Endothelial cell of umbilical vein (primary cell): ENCODE results near the gene SASH3. TPM values are rescaled to one million over a fixed set of nuclear protein-coding genes. Genes with fewer than 3 reads are reported as not detected.

Source experiments
- BruUV-seq: library from RNA; stranded (reverse); fragments of 400-500 nt; replicated peaks from 2 replicates; lab custom pipeline; 2021; lab: Mats Ljungman, UMichigan
- CTCF ChIA-PET: fragments of 300-600, 350-600 bp; sonication (Branson Sonifier 250); formaldehyde crosslinking; loops from one replicate; lab custom pipeline; 2021; ENCODE audit warnings: antibody characterized with exemption, inconsistent platforms; lab: Charles Lee
- POLR2A ChIA-PET: fragments of 300-600, 350-600 bp; sonication (Branson Sonifier 250); formaldehyde crosslinking; loops from one replicate; lab custom pipeline; 2021; ENCODE audit warnings: antibody characterized with exemption, inconsistent platforms; lab: Charles Lee
- DNase-seq: peaks from one replicate; pipeline ENCODE4 v3.0.0-alpha.2; 2011; ENCODE audit warnings: low read depth, low spot score
- FAIRE-seq: peaks from 2 replicates; lab custom pipeline; 2011; peaks lifted over from hg19 to GRCh38; lab: Jason Lieb, UNC
- H2AFZ ChIP-seq: 2 replicates; pipeline ENCODE4 v1.6.0; 2012; ENCODE audit warnings: low read depth, low read length, control low read depth, inconsistent platforms
- H3K27ac ChIP-seq: 2 replicates; pipeline ENCODE4 v1.5.1; 2011; ENCODE audit warnings: low read depth, mild to moderate bottlenecking, control low read depth, low read length, moderate library complexity; ENCODE audit not compliant: insufficient read depth
- H3K27me3 ChIP-seq, 2 experiments: 2 replicates each; pipeline versions ENCODE4 v1.6.0 to v1.6.1; 2011; ENCODE audit warnings: low read length in 2 of 2, mixed read lengths in 1 of 2; ENCODE audit not compliant: control insufficient read depth in 2 of 2, insufficient read depth in 2 of 2
- H3K36me3 ChIP-seq, 2 experiments: 2 replicates in 1 of 2; 3 replicates in 1 of 2; pipeline ENCODE4 v1.5.1; 2011; ENCODE audit warnings: low read length in 2 of 2, mild to moderate bottlenecking in 1 of 2, moderate library complexity in 1 of 2; ENCODE audit not compliant: control insufficient read depth in 2 of 2, insufficient read depth in 2 of 2; ENCODE audit errors: extremely low read depth in 1 of 2
- H3K4me1 ChIP-seq: 3 replicates; pipeline ENCODE4 v1.5.1; 2011; ENCODE audit warnings: mild to moderate bottlenecking, low read length; ENCODE audit not compliant: control insufficient read depth, insufficient read depth; ENCODE audit errors: extremely low read depth
- H3K4me2 ChIP-seq: 2 replicates; pipeline ENCODE4 v1.6.1; 2011; ENCODE audit warnings: low read length, control low read depth, mixed read lengths; ENCODE audit not compliant: insufficient read depth
- H3K4me3 ChIP-seq, 3 experiments: fragments of 200-600 bp in 1 of 3; sonication (generic), shearing (Covaris generic) in 1 of 3; replicated peaks in 1 of 3; 2 replicates each; pipeline ENCODE4 v1.5.1; 2011 to 2016; ENCODE audit warnings: control low read depth in 3 of 3, low read length in 3 of 3, mild to moderate bottlenecking in 2 of 3, inconsistent platforms in 1 of 3, low read depth in 1 of 3, moderate library complexity in 1 of 3; ENCODE audit not compliant: insufficient read depth in 1 of 3
- H3K79me2 ChIP-seq: 2 replicates; pipeline ENCODE4 v1.6.0; 2012; ENCODE audit warnings: low read length, inconsistent platforms; ENCODE audit not compliant: control insufficient read depth, insufficient read depth
- H3K9ac ChIP-seq: replicated peaks from 2 replicates; pipeline ENCODE3; 2011; ENCODE audit warnings: low read length, control low read depth; ENCODE audit not compliant: insufficient read depth; ENCODE audit errors: extremely low read depth
- H3K9me1 ChIP-seq: replicated peaks from 3 replicates; pipeline ENCODE4 v1.6.0; 2011; ENCODE audit warnings: mild to moderate bottlenecking, low read length; ENCODE audit not compliant: control insufficient read depth, insufficient read depth; ENCODE audit errors: extremely low read depth
- H3K9me3 ChIP-seq: replicated peaks from 2 replicates; pipeline ENCODE4 v1.5.1; 2012; ENCODE audit warnings: low read length, inconsistent platforms; ENCODE audit not compliant: control insufficient read depth, insufficient read depth
- H4K20me1 ChIP-seq: replicated peaks from 2 replicates; pipeline ENCODE3; 2011; ENCODE audit warnings: mild to moderate bottlenecking, low read length; ENCODE audit not compliant: control insufficient read depth, insufficient read depth; ENCODE audit errors: extremely low read depth
- FOS ChIP-seq: IDR thresholded peaks from 2 replicates; pipeline ENCODE4 v1.6.1; 2011; ENCODE audit warnings: mild to moderate bottlenecking, low read length, moderate library complexity, borderline replicate concordance; ENCODE audit not compliant: insufficient read depth
- GATA2 ChIP-seq: IDR thresholded peaks from 2 replicates; pipeline ENCODE4 v1.7.0; 2011; ENCODE audit warnings: low read depth, mild to moderate bottlenecking, moderate library complexity, mixed read lengths, low read length; ENCODE audit not compliant: insufficient read length, insufficient read depth
- JUN ChIP-seq: IDR thresholded peaks from 2 replicates; pipeline ENCODE4 v1.6.1; 2011; ENCODE audit warnings: borderline replicate concordance, low read depth; ENCODE audit not compliant: insufficient read length, insufficient read depth
- MAX ChIP-seq: IDR thresholded peaks from 2 replicates; pipeline ENCODE4 v1.6.1; 2011; ENCODE audit not compliant: insufficient read depth, insufficient read length
- POLR2A ChIP-seq: IDR thresholded peaks from 2 replicates; pipeline ENCODE4 v1.6.1; 2012; ENCODE audit warnings: low read depth, mild to moderate bottlenecking, control low read depth, low read length
- POLR2AphosphoS5 ChIP-seq: IDR thresholded peaks from 2 replicates; pipeline ENCODE4 v1.6.1; 2012; ENCODE audit warnings: low read depth, mild to moderate bottlenecking, control low read depth, low read length, moderate library complexity; ENCODE audit not compliant: insufficient read depth
- dilution Hi-C: fragments of 300-500 bp; cut with MboI; formaldehyde crosslinking; loops from one replicate; pipeline ENCODE4 v1.15.0; 2019; ENCODE audit warnings: low sequenced_read_pairs; ENCODE audit not compliant: extremely low pct_ligation_motif_present
- intact Hi-C: fragments of 100-400 bp; cut with micrococcal nuclease; formaldehyde crosslinking; loops from one replicate; pipeline ENCODE4 v1.10.0; 2022
- polyA plus RNA-seq, 4 experiments: library from polyadenylated mRNA; depleted of rRNA in 3 of 4; stranded (reverse) in 3 of 4; unstranded in 1 of 4; fragments of >200 nt; gene quantifications; 2 replicates each; pipeline versions ENCODE4 v1.2.1 to v1.2.3, GENCODE V29; 2011 to 2012; ENCODE audit warnings: missing spikeins in 1 of 4
- total RNA-seq: library from RNA; stranded (reverse); gene quantifications from 2 replicates; pipeline ENCODE4 v1.2.3, GENCODE V29; 2021
- TF ChIP-seq, protein P1 (sequence below), 2 donors: IDR thresholded peaks; 1 replicate in 1 of 2; 2 replicates in 1 of 2; pipeline ENCODE4 v1.5.1; 2011; ENCODE audit warnings: low read length in 2 of 2, mild to moderate bottlenecking in 2 of 2, moderate library complexity in 2 of 2, control low read depth in 1 of 2, inconsistent platforms in 1 of 2, low read depth in 1 of 2; ENCODE audit not compliant: insufficient read depth in 1 of 2; ENCODE audit errors: extremely low read depth in 1 of 2

SASH3 gene
- total and polyA plus RNA-seq, 2 donors (not counting 3 experiments of a cell fraction or from before 2014, with no cell fraction given), result not detected

DNA sequence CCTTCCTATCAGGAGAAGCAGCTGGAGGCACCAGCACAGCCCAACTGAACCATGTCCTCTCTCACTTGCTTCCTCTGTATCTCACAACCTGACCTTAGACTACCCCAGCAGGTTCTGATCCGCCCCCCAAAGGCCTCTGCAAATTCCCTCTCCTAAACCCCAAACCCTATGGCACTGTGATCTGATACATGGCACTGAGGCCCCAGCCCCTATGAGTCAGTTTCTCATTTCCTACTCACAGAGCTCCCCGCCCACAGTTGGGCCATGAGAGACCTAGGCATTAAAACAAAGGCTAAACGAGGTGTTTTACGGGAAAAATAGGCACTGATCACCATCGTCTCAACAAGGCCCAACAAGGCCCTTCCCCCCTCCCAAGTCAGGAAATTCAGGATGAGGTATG, 19.1 kb downstream of the SASH3 start:
- TF ChIP-seq POLR2AphosphoS5 (no peak), POLR2A (no peak), JUN (no peak), GATA2 (no peak), FOS (no peak), MAX (no peak)
- TF ChIP-seq, protein P1, sequence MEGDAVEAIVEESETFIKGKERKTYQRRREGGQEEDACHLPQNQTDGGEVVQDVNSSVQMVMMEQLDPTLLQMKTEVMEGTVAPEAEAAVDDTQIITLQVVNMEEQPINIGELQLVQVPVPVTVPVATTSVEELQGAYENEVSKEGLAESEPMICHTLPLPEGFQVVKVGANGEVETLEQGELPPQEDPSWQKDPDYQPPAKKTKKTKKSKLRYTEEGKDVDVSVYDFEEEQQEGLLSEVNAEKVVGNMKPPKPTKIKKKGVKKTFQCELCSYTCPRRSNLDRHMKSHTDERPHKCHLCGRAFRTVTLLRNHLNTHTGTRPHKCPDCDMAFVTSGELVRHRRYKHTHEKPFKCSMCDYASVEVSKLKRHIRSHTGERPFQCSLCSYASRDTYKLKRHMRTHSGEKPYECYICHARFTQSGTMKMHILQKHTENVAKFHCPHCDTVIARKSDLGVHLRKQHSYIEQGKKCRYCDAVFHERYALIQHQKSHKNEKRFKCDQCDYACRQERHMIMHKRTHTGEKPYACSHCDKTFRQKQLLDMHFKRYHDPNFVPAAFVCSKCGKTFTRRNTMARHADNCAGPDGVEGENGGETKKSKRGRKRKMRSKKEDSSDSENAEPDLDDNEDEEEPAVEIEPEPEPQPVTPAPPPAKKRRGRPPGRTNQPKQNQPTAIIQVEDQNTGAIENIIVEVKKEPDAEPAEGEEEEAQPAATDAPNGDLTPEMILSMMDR (IDR thresholded peaks at IDR 0.05; ENCODE audit: extremely low read depth in 1 of 2, insufficient read depth in 1 of 2, low read depth in 1 of 2, low read length in 2 of 2), result no peak
- H4K20me1 ChIP-seq, result no peaks in the 10 kb centered on the region
- dilution Hi-C loops, result no loop called here
- H3K79me2 ChIP-seq, result no peaks in the 10 kb centered on the region
- no peak overlapping the region for H3K4me3 ChIP-seq
- no peaks in the 10 kb centered on the region for H3K9me3 ChIP-seq
- intact Hi-C loops, result no loop called here
- H3K27ac ChIP-seq, result no peak overlapping the region
- POLR2A ChIA-PET, result no interaction called here
- H3K4me2 ChIP-seq, result no peak overlapping the region
- H3K9me1 ChIP-seq, result no peaks in the 10 kb centered on the region
- no peaks in the 10 kb centered on the region for H3K4me1 ChIP-seq
- H3K9ac ChIP-seq, result no peak overlapping the region
- no peaks in the 10 kb centered on the region for H3K36me3 ChIP-seq
- H2AFZ ChIP-seq, result no peak overlapping the region
- DNase-seq (no peak), FAIRE-seq (no peak)
- H3K27me3 ChIP-seq, result no peaks in the 10 kb centered on the region
- CTCF ChIA-PET, result interaction anchor here (1.5 kb wide), 1 partner anchor 24 kb away, joined by 5 read pairs; no protein-coding TSS in a partner anchor
- no TSS peak for BruUV-seq
